Natural killer cell (primary cell): ENCODE results near the gene UGT1A6. TPM values are rescaled to one million over a fixed set of nuclear protein-coding genes. Genes with fewer than 3 reads are reported as not detected.
A peak's percentile ranks its signal among the peaks of the same experiment; 100 is the strongest.

Source experiments
- ATAC-seq, 3 donors: fragments of 150-1000 bp in 2 of 3; fragments of 200-7000 bp in 1 of 3; cut with Tn5 transposase; 1 replicate in 1 of 3; 2 replicates in 2 of 3; pipeline ENCODE4 v1.10.0; 2021; ENCODE audit warnings: mild to moderate bottlenecking in 2 of 3, moderate library complexity in 2 of 3
- DNase-seq, 2 donors: peaks; one replicate each; pipeline versions ENCODE4 v3.0.0 to v3.0.0-alpha.2; 2013 to 2021; ENCODE audit warnings: mixed read lengths in 1 of 2
- H3K27ac ChIP-seq: one replicate; pipeline ENCODE4 v1.5.1; 2013; ENCODE audit warnings: mild to moderate bottlenecking, low read length
- H3K27me3 ChIP-seq: one replicate; pipeline ENCODE4 v1.6.1; 2013; ENCODE audit warnings: low read length; ENCODE audit not compliant: control insufficient read depth, insufficient read depth
- H3K36me3 ChIP-seq: one replicate; pipeline ENCODE4 v1.6.1; 2013; ENCODE audit warnings: low read length; ENCODE audit not compliant: control insufficient read depth, insufficient read depth
- H3K4me1 ChIP-seq: one replicate; pipeline ENCODE4 v1.6.1; 2013; ENCODE audit warnings: low read length; ENCODE audit not compliant: control insufficient read depth, insufficient read depth
- H3K4me3 ChIP-seq: one replicate; pipeline ENCODE4 v1.5.1; 2013; ENCODE audit warnings: low read length
- H3K9me3 ChIP-seq: one replicate; pipeline ENCODE4 v1.6.1; 2013; ENCODE audit warnings: low read length; ENCODE audit not compliant: control insufficient read depth, insufficient read depth
- H3K27ac Mint-ChIP-seq, 2 donors: one replicate each; pipeline ENCODE4 v1.8.0; 2022; ENCODE audit warnings: mild to moderate bottlenecking in 2 of 2, mixed read lengths in 2 of 2, moderate library complexity in 1 of 2
- H3K27me3 Mint-ChIP-seq, 2 donors: one replicate each; pipeline ENCODE4 v1.8.0; 2022; ENCODE audit warnings: low read depth in 2 of 2, mixed read lengths in 2 of 2
- H3K36me3 Mint-ChIP-seq: one replicate; pipeline ENCODE4 v1.8.0; 2022; ENCODE audit warnings: mixed read lengths
- H3K4me1 Mint-ChIP-seq, 2 donors: one replicate each; pipeline ENCODE4 v1.8.0; 2022; ENCODE audit warnings: mixed read lengths in 2 of 2
- H3K4me3 Mint-ChIP-seq: one replicate; pipeline ENCODE4 v1.8.0; 2022; ENCODE audit warnings: mild to moderate bottlenecking, moderate library complexity, mixed read lengths
- H3K9me3 Mint-ChIP-seq, 2 donors: one replicate each; pipeline ENCODE4 v1.8.0; 2022; ENCODE audit warnings: mixed read lengths in 2 of 2
- WGBS: methylation state at CpG from one replicate; pipeline ENCODE4 v1.1.7; 2013; ENCODE audit warnings: missing lambda C conversion rate; ENCODE audit not compliant: insufficient coverage; 5-methylcytosine and 5-hydroxymethylcytosine counted together
- intact Hi-C: fragments of 100-400 bp; cut with micrococcal nuclease; formaldehyde crosslinking; loops from one replicate; pipeline ENCODE4 v1.14.2; 2022
- total RNA-seq, 4 donors: library from RNA; stranded (reverse); fragments of 120-200 nt in 1 of 4; gene quantifications; one replicate each; pipeline versions ENCODE4 v1.2.3 to v1.2.4, GENCODE V29; 2013 to 2022
- TF ChIP-seq, protein P1 (sequence below): fragments of 200-600 bp; IDR thresholded peaks from one replicate; pipeline ENCODE4 v1.8.0; 2022; ENCODE audit warnings: antibody characterized with exemption

The UGT1A6 gene
- total RNA-seq, 3 donors from 2014 or later (not counting 1 experiment from before 2014, with no cell fraction given), result not detected

DNA sequence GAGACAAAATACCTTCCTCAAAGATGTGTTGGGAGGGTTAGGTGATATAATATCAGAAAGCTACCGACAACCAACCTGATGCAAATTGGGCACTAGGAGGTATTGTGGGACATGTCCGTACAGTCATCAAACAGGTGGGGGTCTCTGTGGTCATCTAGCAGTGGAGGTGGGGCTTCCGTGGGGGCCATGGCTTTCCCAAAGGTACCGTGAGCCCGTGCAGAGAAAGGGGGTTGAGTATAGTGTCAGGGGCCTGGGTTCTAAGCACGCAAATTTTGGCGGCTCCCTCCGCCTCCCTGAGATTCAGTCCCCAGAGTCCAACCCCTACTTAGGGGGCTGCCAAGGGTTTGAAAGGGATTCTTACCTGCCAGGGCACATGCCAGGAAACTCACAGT, 129.0 kb downstream of the UGT1A6 start:
- H3K4me1 ChIP-seq, result no peaks in the 10 kb centered on the region
- no peaks in the 10 kb centered on the region for H3K9me3 ChIP-seq
- no peaks in the 10 kb centered on the region for H3K27me3 ChIP-seq
- Mint-ChIP-seq H3K4me3 (no peak overlapping the region), H3K36me3 (no peaks in the 10 kb centered on the region), H3K4me1 (peaks cover 0 to 5% of the 10 kb centered on the region in 2 donors), H3K27me3 (peaks cover 0 to 14% of the 10 kb centered on the region in 2 donors), H3K27ac (no peak overlapping the region), H3K9me3 (no peaks in the 10 kb centered on the region)
- 93% methylated on average over 8 of the region's 8 CpGs for WGBS
- intact Hi-C loops, result no loop called here
- ATAC-seq (no peak), DNase-seq (peak in 1 of 2 donors; percentile 10)
- no peak overlapping the region for H3K4me3 ChIP-seq
- H3K27ac ChIP-seq, result no peak overlapping the region
- no peaks in the 10 kb centered on the region for H3K36me3 ChIP-seq
- TF ChIP-seq, protein P1, sequence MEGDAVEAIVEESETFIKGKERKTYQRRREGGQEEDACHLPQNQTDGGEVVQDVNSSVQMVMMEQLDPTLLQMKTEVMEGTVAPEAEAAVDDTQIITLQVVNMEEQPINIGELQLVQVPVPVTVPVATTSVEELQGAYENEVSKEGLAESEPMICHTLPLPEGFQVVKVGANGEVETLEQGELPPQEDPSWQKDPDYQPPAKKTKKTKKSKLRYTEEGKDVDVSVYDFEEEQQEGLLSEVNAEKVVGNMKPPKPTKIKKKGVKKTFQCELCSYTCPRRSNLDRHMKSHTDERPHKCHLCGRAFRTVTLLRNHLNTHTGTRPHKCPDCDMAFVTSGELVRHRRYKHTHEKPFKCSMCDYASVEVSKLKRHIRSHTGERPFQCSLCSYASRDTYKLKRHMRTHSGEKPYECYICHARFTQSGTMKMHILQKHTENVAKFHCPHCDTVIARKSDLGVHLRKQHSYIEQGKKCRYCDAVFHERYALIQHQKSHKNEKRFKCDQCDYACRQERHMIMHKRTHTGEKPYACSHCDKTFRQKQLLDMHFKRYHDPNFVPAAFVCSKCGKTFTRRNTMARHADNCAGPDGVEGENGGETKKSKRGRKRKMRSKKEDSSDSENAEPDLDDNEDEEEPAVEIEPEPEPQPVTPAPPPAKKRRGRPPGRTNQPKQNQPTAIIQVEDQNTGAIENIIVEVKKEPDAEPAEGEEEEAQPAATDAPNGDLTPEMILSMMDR, result no peak

DNA sequence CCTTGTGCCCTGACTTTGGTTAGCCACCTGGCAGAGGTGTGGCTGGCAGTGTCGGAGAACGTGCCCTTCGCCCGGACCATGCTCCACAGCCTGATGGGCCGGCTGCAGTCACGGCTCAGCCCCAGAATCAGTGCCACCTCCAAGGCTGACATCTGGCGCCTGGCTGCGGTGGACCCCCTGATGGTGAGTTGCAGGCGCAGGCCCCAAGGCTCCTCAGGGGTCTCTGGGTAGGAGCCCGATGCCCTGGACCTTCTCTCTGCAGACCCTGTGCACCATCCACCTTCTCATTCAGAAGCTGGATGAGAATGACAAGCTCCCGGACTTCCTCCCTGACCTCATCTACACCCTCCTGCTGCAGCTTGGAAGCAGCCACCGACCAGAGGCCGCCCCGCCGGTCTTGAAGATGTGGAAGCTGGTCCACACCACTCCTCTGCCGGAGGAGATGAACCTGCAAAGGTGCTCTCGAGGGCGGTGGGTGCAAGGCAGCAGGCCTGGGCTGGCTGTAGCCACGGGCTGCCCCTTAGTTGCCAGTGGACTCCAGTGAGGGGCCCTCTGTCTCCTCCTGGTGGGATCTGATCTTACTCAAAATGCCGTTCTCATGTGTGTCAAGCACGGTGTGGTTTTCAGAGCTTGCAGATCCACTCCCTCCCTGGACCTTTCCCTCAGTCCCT, 129.5 kb downstream of the UGT1A6 start:
- WGBS, result 91% methylated on average over 21 of the region's 21 CpGs
- no peaks in the 10 kb centered on the region for H3K4me1 ChIP-seq
- DNase-seq, result peak in 1 of 2 donors; percentile 10
- TF ChIP-seq, protein P1, result no peak
- Mint-ChIP-seq H3K4me3 (no peak overlapping the region), H3K27ac (no peak overlapping the region), H3K4me1 (peaks cover 0 to 2% of the 10 kb centered on the region in 2 donors), H3K9me3 (no peaks in the 10 kb centered on the region), H3K27me3 (peaks cover 0 to 14% of the 10 kb centered on the region in 2 donors), H3K36me3 (no peaks in the 10 kb centered on the region)
- no peak overlapping the region for H3K27ac ChIP-seq
- H3K9me3 ChIP-seq, result no peaks in the 10 kb centered on the region
- intact Hi-C loops, result no loop called here
- no peaks in the 10 kb centered on the region for H3K27me3 ChIP-seq
- no peaks in the 10 kb centered on the region for H3K36me3 ChIP-seq
- H3K4me3 ChIP-seq, result no peak overlapping the region
- no peak for ATAC-seq

Other genes starting within 250 kb of the UGT1A6 start
- gene USP40, start 126.1 kb upstream of the UGT1A6 start, total RNA-seq, result 10 to 100 TPM; 17.4 to 20.6 (median 19.4) TPM
- not detected for gene UGT1A8, start 75.3 kb upstream of the UGT1A6 start, total RNA-seq
- not detected for gene UGT1A10, start 56.4 kb upstream of the UGT1A6 start, total RNA-seq
- not detected for gene UGT1A9, start 21.0 kb upstream of the UGT1A6 start, total RNA-seq
- gene UGT1A7, start 11.0 kb upstream of the UGT1A6 start, total RNA-seq, result not detected
- not detected for gene UGT1A5, start 20.0 kb downstream of the UGT1A6 start, total RNA-seq
- gene UGT1A4, start 25.8 kb downstream of the UGT1A6 start, total RNA-seq, result not detected
- not detected for gene UGT1A3, start 36.2 kb downstream of the UGT1A6 start, total RNA-seq
- gene UGT1A1, start 67.4 kb downstream of the UGT1A6 start, total RNA-seq, result not detected
- not detected for gene MROH2A, start 85.4 kb downstream of the UGT1A6 start, total RNA-seq
- 1 to 10 TPM in 2 of 3 donors, under 1 TPM in 1; 0.87 to 3.2 (median 1.5) TPM for gene HJURP, start 161.6 kb downstream of the UGT1A6 start, total RNA-seq
- gene TRPM8, start 224.5 kb downstream of the UGT1A6 start, total RNA-seq, result not detected